HFFc6 (cell line): ENCODE data around the gene SLC11A2. TPM values are rescaled to one million over a fixed set of nuclear protein-coding genes. Genes with fewer than 3 reads are reported as not detected.

Experiments
- DNase-seq: peaks from one replicate; pipeline ENCODE4 v3.0.0-alpha.2; 2018
- H3K27ac Mint-ChIP-seq: 2 replicates; pipeline ENCODE4 v1.8.0; 2020; ENCODE audit warnings: mild to moderate bottlenecking, mixed read lengths
- H3K27me3 Mint-ChIP-seq: 2 replicates; pipeline ENCODE4 v1.8.0; 2021; ENCODE audit warnings: mild to moderate bottlenecking, moderate library complexity, mixed read lengths; ENCODE audit not compliant: insufficient read depth
- H3K36me3 Mint-ChIP-seq: 2 replicates; pipeline ENCODE4 v1.8.0; 2021; ENCODE audit warnings: low read depth, mixed read lengths
- H3K4me1 Mint-ChIP-seq: 2 replicates; pipeline ENCODE4 v1.8.0; 2020; ENCODE audit warnings: low read depth, mixed read lengths
- H3K4me3 Mint-ChIP-seq: 2 replicates; pipeline ENCODE4 v1.8.0; 2020; ENCODE audit warnings: mild to moderate bottlenecking, moderate library complexity, mixed read lengths
- H3K9me3 Mint-ChIP-seq: 2 replicates; pipeline ENCODE4 v1.8.0; 2020; ENCODE audit warnings: mild to moderate bottlenecking, mixed read lengths
- CTCF ChIP-seq: fragments of 200-600 bp; sonication (generic); IDR thresholded peaks from 2 replicates; pipeline ENCODE4 v1.5.0; 2021; ENCODE audit warnings: antibody characterized with exemption, mild to moderate bottlenecking
- total RNA-seq, 6 experiments: library from RNA; stranded (reverse); fragmentation: NEBNext Ultra II Directional; extraction: Animal tissue kit (Norgen Biotek cat#: 25700); gene quantifications; 2 replicates in 1 of 6; 3 replicates in 5 of 6; pipeline ENCODE4 v1.2.3, GENCODE V29; 2021

SLC11A2 gene
- total RNA-seq, 6 experiments from 2014 or later: 32.0 to 37.4 (median 34.0) TPM

- peak overlapping the region; percentile 24 for H3K4me3 Mint-ChIP-seq
These were observed 40.9 kb downstream of the SLC11A2 start for GRCh38 chr12:50985322-50985721.

DNA sequence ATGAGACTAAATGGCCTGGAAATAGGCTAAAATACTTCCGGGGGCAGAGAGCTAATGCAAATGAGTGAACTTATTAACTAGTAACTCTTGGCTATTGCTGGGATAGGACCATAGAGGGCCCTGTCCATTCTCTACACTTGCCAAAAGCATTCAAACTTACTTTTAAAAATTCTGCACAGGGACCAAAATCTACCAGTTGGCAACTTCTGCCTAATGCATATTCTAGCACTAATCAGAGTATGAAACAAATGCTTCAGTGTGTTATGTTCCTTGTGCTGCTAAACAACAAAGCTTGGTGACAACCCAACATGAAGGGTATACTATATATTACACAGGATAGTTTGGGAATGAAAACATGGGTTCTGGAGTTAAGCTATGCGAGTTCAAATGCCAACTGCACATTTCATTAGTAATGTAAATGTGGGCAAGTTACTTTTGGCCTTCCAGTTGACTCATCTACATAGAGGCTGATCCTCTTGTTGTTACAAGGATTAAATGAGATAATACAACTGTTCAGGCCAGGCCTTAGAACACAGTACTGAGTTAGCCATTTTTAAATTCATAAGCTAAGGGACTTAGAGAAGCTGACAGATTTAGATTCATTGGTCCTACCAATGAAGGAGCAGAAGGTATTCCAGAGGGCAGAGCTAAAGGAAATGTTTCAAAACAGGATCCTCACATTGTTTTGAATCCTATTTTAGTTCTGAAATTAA lies 41.4 kb downstream of the SLC11A2 start:
- no peak overlapping the region; the same call in 1 of the 2 replicates for H3K4me3 Mint-ChIP-seq
- peaks cover 3% of the 10 kb centered on the region; the same call in 1 of the 2 replicates for H3K27me3 Mint-ChIP-seq
- no peak for TF ChIP-seq CTCF
- H3K9me3 Mint-ChIP-seq: no peaks in the 10 kb centered on the region
- H3K4me1 Mint-ChIP-seq: peaks cover 46% of the 10 kb centered on the region
- H3K27ac Mint-ChIP-seq: peak overlapping the region; percentile 92
- peak; percentile 44 for DNase-seq
- 0 out of 2 replicates have a peak, but pooled peaks cover 4% of the 10 kb centered on the region for H3K36me3 Mint-ChIP-seq

More at GRCh38 chr12:50985322-50985721, 40.9 kb downstream of the SLC11A2 start:
- H3K4me1 Mint-ChIP-seq: peaks cover 46% of the 10 kb centered on the region
- peaks cover 3% of the 10 kb centered on the region; the same call in 1 of the 2 replicates for H3K27me3 Mint-ChIP-seq
- peaks cover 5% of the 10 kb centered on the region; the same call in 1 of the 2 replicates for H3K36me3 Mint-ChIP-seq
- H3K9me3 Mint-ChIP-seq: no peaks in the 10 kb centered on the region
- no peak for TF ChIP-seq CTCF
- peak overlapping the region; percentile 92 for H3K27ac Mint-ChIP-seq
- peak; percentile 80 for DNase-seq

DNA sequence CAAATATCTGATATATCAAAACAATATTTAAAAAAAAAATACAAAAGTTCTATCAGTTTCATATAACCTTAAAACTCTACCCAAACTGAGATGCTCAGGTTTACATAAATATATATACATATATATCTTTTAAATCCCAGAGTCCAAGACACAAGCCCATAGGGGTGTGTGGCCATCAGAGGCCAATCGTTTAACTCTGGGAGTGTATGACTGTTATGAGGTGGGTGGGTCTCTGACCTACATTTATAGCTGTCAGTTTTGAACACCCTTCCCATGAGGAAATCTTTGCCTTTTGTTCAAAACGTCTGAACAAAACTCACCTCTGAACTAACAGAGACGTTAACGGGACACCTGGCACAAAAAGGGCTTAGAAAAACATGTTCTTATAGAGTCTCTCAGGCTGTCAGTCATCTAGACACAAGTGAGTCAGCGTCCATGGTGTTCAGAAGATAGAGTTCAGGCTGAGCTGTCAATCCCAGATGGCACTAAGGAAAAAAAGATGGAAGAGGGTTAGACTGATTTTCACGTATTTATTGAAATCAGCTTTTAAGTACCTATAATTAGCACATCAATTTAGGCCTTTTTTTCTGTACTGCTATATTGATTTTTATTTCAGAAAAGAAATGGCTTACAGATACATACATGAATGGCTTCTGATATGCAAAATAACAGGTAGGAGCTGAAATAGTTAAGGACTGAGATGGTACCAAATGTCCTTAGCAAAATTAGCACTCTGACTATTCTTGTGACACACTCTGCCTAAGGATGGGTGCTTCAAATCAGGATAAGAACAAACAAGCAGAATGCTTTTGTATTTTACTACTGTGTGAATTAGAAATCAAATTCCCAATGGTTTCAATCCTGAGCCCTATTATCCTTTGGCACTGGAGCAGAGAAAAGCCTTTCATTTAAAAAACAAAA lies 44.6 kb downstream of the SLC11A2 start:
- Mint-ChIP-seq H3K36me3 (no peaks in the 10 kb centered on the region), H3K9me3 (no peaks in the 10 kb centered on the region)

GRCh38 chr12:50980545-50980944 lies 45.6 kb downstream of the SLC11A2 start:
- Mint-ChIP-seq H3K36me3 (no peaks in the 10 kb centered on the region), H3K9me3 (no peaks in the 10 kb centered on the region), H3K4me3 (no peak overlapping the region), H3K4me1 (peaks cover 15% of the 10 kb centered on the region), H3K27ac (no peak overlapping the region), H3K27me3 (no peaks in the 10 kb centered on the region)
- no peak for DNase-seq
- TF ChIP-seq CTCF: no peak

More for the DNA sequence above, 44.6 kb downstream of the SLC11A2 start:
- Mint-ChIP-seq H3K27me3 (no peaks in the 10 kb centered on the region), H3K4me3 (no peak overlapping the region), H3K27ac (no peak overlapping the region), H3K4me1 (peaks cover 24% of the 10 kb centered on the region)
- no peak for DNase-seq
- TF ChIP-seq CTCF: no peak

GRCh38 chr12:50979369-50980052 lies 46.7 kb downstream of the SLC11A2 start:
- Mint-ChIP-seq H3K4me3 (no peak overlapping the region), H3K4me1 (peaks cover 5% of the 10 kb centered on the region), H3K36me3 (no peaks in the 10 kb centered on the region), H3K27ac (no peak overlapping the region), H3K27me3 (no peaks in the 10 kb centered on the region), H3K9me3 (no peaks in the 10 kb centered on the region)
- DNase-seq: no peak
- TF ChIP-seq CTCF: no peak
